GM19397 (cell line): Measurements from ENCODE around the gene IL1A.

Experiments
- ATAC-seq: cut with Tn5 transposase; IDR thresholded peaks from one replicate; pipeline ENCODE4 v1.9.1; 2021; ENCODE audit warnings: mild to moderate bottlenecking, moderate library complexity; ENCODE audit not compliant: unreplicated experiment

The IL1A gene

GRCh38 chr2:112818094-112818902 is 34.0 kb upstream of the IL1A start:
- ATAC-seq, result no peak

- no peak for ATAC-seq
Observed at GRCh38 chr2:112817082-112817689, 32.9 kb upstream of the IL1A start.

DNA sequence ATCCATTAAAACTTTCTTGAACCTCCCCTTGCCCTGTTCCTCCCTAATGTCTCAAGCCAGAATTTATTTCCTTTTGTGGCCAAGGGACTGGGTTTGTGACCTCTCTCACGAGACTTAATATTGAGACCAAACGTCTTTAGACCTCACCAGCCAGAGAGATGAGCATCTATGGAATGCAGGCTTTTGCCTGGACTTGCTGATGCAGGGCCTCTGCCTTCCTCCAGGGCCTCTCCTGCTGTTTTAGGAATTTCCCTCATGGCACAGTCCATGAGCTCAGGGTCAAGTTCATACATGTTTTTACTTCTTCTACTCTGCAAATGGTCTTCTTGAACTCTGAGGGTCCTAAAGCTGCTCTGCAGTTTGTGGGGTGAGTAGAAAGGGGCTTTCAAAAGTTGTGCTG is 30.0 kb upstream of the IL1A start:
- ATAC-seq, result no peak

GRCh38 chr2:112813280-112813966 is 29.1 kb upstream of the IL1A start:
- no peak for ATAC-seq

DNA sequence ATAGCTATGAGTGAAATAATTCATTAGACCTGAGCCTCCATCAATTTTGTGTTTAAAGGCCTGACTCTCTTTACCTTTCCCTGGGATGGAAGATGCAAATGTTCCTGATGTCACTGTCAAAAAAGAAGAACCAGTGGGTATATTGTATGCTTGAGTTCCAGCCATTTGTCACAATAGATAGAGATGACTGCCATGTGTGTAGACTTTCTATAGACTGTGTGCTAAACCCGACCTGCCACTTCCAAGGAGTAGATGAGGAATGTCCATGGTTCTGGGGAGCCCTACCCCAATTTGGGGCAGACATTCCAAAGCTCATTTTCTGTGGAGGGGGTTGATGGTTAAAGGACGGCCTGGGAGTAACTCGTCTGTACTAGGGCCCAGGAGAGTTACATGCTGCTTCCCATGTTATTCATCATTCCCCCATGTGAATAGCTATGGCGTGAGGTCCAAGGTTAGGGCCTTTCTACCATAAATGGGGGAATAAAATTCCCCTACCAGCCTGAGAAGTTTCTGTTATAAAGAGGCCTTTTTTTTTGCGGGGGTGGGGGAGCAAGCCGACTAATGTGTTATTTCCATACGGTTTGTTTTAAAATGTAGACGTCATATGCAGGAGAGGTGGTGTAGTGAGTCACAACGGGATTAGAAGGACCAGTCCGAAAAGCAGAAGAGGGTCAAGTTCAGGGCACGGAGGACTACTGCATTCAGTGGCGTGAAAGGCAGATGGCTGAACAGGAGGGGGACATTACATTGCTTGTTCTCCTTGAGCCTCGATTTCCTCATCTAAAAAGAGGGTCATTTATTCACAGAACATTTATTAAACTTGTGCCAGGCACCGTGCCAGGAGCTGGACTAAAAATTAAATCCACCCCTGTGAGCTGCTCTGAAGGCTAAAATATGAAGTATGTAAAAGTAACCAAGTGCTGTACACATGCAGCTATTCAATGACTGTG is 28.3 kb upstream of the IL1A start:
- ATAC-seq, result no peak

- ATAC-seq, result no peak
Observed at GRCh38 chr2:112811841-112812306, 27.6 kb upstream of the IL1A start.

DNA sequence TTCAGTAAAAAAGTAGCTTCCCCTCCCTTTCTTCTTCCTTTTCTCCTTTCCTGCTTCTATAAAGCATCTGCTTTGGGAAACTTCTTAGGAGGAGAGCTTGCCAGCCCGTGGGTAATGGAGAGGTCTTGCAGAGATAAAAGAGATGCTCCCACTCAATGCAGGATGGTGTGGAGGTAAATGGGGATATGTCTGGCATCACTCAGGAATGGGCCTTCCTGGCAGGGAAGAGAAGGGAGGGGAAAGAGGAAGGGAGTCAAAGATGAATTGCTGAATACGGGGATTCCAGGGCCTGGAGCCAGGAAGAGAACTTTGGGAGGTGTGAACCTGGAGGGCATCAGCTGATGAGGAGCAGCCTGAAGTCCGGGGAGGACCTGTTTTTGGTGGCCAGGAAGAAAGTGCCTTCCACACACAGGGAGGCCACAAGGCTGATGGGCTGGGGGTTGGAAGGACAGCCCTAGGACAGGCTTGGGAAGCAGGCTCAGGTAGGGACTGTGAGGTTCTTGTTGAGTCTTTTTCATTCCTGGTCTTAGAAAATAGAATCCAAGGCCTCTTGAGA is 27.1 kb upstream of the IL1A start:
- no peak for ATAC-seq

DNA sequence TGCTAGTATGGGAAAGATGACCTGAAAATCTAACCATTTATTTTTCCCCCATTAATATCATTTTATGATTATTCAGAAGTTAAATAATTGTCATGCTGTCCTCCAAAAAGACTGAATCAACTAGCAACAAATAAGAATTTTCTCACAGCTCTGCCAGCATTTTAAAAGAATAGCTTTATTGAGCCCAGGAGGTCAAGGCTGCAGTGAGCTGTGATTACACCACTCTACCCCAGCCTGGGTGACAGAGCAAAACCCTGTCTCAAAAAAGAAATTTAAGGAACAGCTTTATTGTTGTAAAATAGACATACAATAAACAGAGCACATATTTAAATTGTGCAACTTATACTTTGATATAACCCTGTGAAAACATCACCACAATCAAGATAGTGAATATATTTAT is 24.8 kb upstream of the IL1A start:
- no peak for ATAC-seq

DNA sequence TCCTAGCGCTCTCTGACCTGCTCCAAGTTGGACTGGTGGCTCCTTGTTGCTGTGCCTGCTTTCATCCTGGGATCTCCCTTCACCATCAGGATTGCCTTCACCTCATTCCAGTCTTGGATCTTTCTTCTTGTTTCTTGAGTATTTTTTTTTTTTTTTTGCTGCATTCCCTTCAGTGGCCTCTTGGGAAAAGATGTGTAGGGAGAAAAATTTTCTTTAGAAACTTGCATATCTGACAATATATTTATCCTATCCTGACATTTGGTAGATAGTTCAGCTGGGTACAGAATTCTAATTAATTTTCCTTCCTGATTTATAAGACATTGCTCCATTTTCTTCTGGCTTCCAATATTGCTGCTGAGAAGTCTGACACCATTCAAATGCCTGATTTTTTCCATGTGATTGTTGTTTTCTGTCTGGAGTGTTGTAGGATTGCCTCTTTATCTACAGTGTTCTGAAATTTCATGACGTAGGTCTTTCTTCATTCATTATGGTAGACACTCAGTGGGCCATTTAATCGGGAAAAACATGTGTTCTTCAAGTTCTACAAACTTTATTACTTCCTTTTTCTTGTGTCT is 23.0 kb upstream of the IL1A start:
- ATAC-seq, result no peak

GRCh38 chr2:112805542-112805941 is 21.2 kb upstream of the IL1A start:
- no peak for ATAC-seq

- no peak for ATAC-seq
Observed at GRCh38 chr2:112803691-112804521, 19.6 kb upstream of the IL1A start.

DNA sequence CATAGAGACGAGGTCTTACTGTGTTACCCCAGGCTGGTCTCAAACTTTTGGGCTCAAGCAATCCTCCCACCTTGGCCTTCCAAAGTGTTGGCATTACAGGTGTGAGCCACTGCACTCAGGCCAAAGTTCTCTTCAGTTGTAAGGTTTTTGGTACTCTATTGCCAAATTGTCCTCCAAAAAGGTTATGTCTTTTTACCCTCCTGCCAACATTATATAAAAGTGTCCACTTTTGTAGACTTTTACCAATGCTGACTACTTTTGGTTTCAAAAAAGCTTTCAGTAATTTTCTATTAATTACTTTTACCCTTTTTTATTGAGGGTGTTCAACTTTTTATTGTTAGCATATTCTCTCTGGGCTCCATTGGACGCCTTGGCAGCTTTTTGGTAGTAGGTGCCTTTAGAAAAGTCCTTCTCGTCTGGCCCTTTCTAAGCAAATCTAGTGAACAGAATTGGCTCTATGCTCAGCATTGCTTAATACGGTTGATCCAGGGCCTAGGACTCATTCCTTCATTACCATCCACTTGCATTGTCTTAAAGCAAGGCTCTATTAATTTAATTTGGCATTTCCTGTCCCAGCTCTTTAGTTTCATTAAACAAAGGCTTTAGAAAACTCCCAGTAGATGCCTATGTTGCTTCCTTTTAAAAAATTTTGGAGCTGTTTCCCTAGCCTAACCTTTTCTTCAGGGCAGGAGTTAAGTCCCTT is 16.7 kb upstream of the IL1A start:
- no peak for ATAC-seq

GRCh38 chr2:112798979-112799975 is 15.0 kb upstream of the IL1A start:
- no peak for ATAC-seq

DNA sequence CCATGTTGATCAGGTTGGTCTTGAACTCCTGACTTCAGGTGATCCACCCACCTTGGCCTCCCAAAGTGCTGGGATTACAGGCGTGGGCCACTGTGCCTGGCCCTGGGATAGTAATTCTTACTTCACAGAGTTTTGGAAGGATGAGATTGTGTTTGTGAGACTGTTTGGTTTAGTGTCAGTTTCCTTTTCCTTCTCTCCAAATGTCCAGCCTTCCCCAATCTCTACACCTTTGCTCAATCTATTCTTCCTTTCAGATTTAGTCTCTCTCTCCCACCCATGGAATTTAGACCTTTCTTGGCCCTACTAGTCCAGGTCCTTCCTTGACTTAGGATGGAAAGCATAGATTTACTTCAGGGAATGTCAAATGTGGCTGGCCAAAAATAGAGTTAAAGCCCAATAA is 12.2 kb upstream of the IL1A start:
- ATAC-seq, result no peak

DNA sequence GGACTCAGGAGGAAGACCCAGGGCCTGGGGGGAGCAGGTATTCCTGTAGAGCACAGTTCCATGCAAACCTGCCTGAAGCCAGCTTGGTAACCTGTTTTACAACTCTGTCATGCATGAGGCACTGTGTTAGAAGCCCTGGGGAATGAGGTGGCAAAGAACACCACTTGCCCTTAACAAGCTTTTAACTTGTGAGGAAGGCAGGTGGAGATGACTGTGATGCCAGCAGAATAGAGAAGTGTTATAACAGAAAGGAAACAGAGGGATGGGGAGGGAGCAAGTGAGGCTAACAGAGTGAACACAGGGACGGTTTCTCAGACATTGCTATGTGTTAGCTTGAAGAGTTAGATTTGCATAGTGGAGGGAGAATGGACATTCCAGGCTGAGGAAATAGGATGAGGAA is 11.5 kb upstream of the IL1A start:
- no peak for ATAC-seq

GRCh38 chr2:112794841-112795240 is 10.5 kb upstream of the IL1A start:
- ATAC-seq, result no peak

DNA sequence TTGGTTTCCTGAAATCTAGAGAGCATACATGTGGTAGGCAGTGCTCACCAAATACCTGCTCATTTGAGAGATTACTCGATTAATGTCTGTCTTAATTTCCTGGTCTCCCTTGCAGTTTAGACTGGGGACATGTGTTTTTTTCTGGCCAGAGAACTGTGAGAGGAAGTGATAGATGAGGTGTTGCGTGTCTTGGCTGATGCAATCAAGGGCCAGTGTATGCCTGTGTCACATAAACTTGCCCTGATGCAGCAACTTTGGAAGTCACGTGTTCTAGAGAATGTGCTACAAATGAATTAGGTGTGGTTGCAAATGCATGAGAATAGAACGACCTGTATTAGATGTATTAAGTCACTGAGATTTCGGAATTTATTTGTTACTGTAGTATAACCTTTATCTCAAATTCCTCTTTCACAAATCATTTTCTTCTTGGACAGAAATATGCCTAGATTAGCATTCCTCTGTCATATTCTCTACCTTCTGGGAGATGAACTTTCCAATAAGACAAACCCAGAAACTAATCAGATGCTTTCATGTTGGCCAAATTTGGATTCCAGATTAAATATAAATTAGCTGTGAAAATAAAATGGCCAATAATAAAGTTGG is 9.9 kb upstream of the IL1A start:
- ATAC-seq, result peak; percentile 65
